ENCODE measurements around the gene FBXO3.

DNA sequence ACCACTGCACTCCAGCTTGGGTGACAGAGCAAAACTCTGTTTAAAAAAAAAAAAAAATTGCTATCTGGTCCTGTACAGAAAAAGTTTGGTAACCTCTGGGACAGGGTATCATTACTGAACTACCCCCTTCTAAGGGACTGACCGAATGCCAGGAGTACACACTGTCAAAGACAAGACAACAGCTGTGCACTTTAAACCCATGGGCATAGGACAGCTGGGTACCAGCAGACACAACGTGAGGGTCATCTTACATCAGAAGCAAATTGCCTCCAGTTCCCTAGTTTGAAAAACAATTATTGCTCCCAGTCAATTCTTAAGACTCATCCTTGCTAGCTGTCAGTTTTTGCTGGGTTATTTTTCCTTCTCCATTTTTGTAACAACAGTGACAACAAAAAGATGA, 55.9 kb downstream of the FBXO3 start:
- TF ChIP-seq, protein P1, sequence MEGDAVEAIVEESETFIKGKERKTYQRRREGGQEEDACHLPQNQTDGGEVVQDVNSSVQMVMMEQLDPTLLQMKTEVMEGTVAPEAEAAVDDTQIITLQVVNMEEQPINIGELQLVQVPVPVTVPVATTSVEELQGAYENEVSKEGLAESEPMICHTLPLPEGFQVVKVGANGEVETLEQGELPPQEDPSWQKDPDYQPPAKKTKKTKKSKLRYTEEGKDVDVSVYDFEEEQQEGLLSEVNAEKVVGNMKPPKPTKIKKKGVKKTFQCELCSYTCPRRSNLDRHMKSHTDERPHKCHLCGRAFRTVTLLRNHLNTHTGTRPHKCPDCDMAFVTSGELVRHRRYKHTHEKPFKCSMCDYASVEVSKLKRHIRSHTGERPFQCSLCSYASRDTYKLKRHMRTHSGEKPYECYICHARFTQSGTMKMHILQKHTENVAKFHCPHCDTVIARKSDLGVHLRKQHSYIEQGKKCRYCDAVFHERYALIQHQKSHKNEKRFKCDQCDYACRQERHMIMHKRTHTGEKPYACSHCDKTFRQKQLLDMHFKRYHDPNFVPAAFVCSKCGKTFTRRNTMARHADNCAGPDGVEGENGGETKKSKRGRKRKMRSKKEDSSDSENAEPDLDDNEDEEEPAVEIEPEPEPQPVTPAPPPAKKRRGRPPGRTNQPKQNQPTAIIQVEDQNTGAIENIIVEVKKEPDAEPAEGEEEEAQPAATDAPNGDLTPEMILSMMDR (IDR thresholded peaks at IDR 0.05; ENCODE audit: low read depth, low read length, poor library complexity, severe bottlenecking): no peak
- TF ChIP-seq EZH2phosphoT487 (IDR thresholded peaks at IDR 0.05; ENCODE audit: borderline replicate concordance, low read length): no peak
